Caco-2 (cell line): ENCODE results near the gene DOCK4. TPM values are rescaled to one million over a fixed set of nuclear protein-coding genes. Genes with fewer than 3 reads are reported as not detected.

Experiments used
- BruUV-seq: library from RNA; stranded (reverse); fragments of 400-500 nt; replicated peaks from 2 replicates; lab custom pipeline; 2021; lab: Mats Ljungman, UMichigan
- CTCF ChIA-PET: fragments of 300-600 bp; sonication (Branson Sonifier 250); formaldehyde crosslinking; loops from one replicate; lab custom pipeline; 2022; ENCODE audit warnings: antibody characterized with exemption; lab: Charles Lee
- POLR2A ChIA-PET: fragments of 300-600 bp; sonication (Branson Sonifier 250); formaldehyde crosslinking; loops from one replicate; lab custom pipeline; 2022; ENCODE audit warnings: antibody characterized with exemption; lab: Charles Lee
- DNase-seq, 2 experiments: peaks; one replicate each; pipeline versions ENCODE4 v3.0.0 to v3.0.0-alpha.2; 2020 to 2022
- H3K27me3 ChIP-seq: replicated peaks from 2 replicates; pipeline ENCODE4 v1.6.0; 2011; ENCODE audit warnings: low read length; ENCODE audit not compliant: control insufficient read depth, insufficient read depth
- H3K36me3 ChIP-seq: 2 replicates; pipeline ENCODE4 v1.5.1; 2011; ENCODE audit warnings: low read length; ENCODE audit not compliant: control insufficient read depth, insufficient read depth
- H3K4me1 ChIP-seq: fragments of 250-450 bp; sonication (Bioruptor Pico); 2 replicates; pipeline ENCODE4 v1.5.1; 2020; ENCODE audit warnings: mild to moderate bottlenecking
- H3K4me3 ChIP-seq: 2 replicates; pipeline ENCODE4 v1.5.1; 2011; ENCODE audit warnings: low read depth, mild to moderate bottlenecking, control low read depth, low read length
- H3K9me3 ChIP-seq: fragments of 250-450 bp; sonication (Bioruptor Pico); 2 replicates; pipeline ENCODE4 v1.5.1; 2020; ENCODE audit warnings: mild to moderate bottlenecking, moderate library complexity
- H3K27ac Mint-ChIP-seq: one replicate; pipeline ENCODE4 v1.8.0; 2022; ENCODE audit warnings: mixed read lengths; ENCODE audit not compliant: unreplicated experiment
- H3K27me3 Mint-ChIP-seq: one replicate; pipeline ENCODE4 v1.8.0; 2022; ENCODE audit warnings: mixed read lengths; ENCODE audit not compliant: insufficient read depth, unreplicated experiment
- H3K36me3 Mint-ChIP-seq: one replicate; pipeline ENCODE4 v1.8.0; 2022; ENCODE audit warnings: mild to moderate bottlenecking, mixed read lengths; ENCODE audit not compliant: insufficient read depth, unreplicated experiment
- H3K4me1 Mint-ChIP-seq: one replicate; pipeline ENCODE4 v1.8.0; 2022; ENCODE audit warnings: low read depth, mixed read lengths; ENCODE audit not compliant: unreplicated experiment
- H3K4me3 Mint-ChIP-seq: one replicate; pipeline ENCODE4 v1.8.0; 2022; ENCODE audit warnings: mild to moderate bottlenecking, moderate library complexity, mixed read lengths; ENCODE audit not compliant: unreplicated experiment
- H3K9me3 Mint-ChIP-seq: one replicate; pipeline ENCODE4 v1.8.0; 2022; ENCODE audit warnings: mixed read lengths; ENCODE audit not compliant: unreplicated experiment
- intact Hi-C: fragments of 100-400 bp; cut with micrococcal nuclease; formaldehyde crosslinking; loops from one replicate; pipeline ENCODE4 v1.10.0; 2022; ENCODE audit not compliant: unreplicated experiment
- total RNA-seq: library from RNA; stranded (reverse); gene quantifications from 2 replicates; pipeline ENCODE4 v1.2.3, GENCODE V29; 2022
- TF ChIP-seq, protein P1 (sequence below), 2 experiments: fragments of 200-600 bp in 1 of 2; IDR thresholded peaks; 1 replicate in 1 of 2; 2 replicates in 1 of 2; pipeline versions ENCODE4 v1.5.1 to v1.8.0; 2011 to 2022; ENCODE audit warnings: antibody characterized with exemption in 1 of 2, control low read depth in 1 of 2, inconsistent platforms in 1 of 2, low read depth in 1 of 2, low read length in 1 of 2, mild to moderate bottlenecking in 1 of 2, moderate library complexity in 1 of 2; ENCODE audit not compliant: insufficient read depth in 1 of 2, severe bottlenecking in 1 of 2, unreplicated experiment in 1 of 2

Gene DOCK4
- total RNA-seq, 1 experiment from 2014 or later: 2.0 TPM

DNA sequence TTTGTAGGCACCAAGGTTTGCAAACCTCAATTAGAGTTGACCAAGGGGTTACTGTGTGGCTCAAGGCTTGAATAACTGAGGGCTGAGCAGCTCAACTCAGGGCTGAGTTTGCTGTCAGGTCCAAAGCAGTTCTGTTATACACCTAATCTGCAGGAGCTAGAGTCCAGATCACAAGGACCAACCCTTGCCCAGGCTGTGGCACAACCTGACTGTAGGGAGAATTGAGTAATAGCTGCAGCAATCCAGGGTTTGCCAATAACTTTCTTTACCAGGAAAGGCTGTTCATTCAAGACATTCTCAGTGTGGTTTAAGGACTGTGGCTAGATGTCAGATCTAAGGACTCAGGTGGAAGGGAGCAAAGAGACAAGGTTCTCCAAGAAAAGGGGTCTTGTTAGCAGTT lies 528.4 kb downstream of the DOCK4 start:
- no peak overlapping the region for H3K4me3 Mint-ChIP-seq
- peaks cover 17% of the 10 kb centered on the region for H3K4me1 Mint-ChIP-seq
- H3K9me3 ChIP-seq: no peaks in the 10 kb centered on the region
- H3K4me1 ChIP-seq: peaks cover 19% of the 10 kb centered on the region
- no peak overlapping the region for H3K4me3 ChIP-seq
- intact Hi-C loops: no loop called here
- no peak overlapping the region for H3K27ac Mint-ChIP-seq
- H3K27me3 ChIP-seq: no peaks in the 10 kb centered on the region
- DNase-seq: no peak
- H3K9me3 Mint-ChIP-seq: no peaks in the 10 kb centered on the region
- BruUV-seq: no TSS peak
- TF ChIP-seq, protein P1, sequence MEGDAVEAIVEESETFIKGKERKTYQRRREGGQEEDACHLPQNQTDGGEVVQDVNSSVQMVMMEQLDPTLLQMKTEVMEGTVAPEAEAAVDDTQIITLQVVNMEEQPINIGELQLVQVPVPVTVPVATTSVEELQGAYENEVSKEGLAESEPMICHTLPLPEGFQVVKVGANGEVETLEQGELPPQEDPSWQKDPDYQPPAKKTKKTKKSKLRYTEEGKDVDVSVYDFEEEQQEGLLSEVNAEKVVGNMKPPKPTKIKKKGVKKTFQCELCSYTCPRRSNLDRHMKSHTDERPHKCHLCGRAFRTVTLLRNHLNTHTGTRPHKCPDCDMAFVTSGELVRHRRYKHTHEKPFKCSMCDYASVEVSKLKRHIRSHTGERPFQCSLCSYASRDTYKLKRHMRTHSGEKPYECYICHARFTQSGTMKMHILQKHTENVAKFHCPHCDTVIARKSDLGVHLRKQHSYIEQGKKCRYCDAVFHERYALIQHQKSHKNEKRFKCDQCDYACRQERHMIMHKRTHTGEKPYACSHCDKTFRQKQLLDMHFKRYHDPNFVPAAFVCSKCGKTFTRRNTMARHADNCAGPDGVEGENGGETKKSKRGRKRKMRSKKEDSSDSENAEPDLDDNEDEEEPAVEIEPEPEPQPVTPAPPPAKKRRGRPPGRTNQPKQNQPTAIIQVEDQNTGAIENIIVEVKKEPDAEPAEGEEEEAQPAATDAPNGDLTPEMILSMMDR (IDR thresholded peaks at IDR 0.05; ENCODE audit: insufficient read depth in 1 of 2, low read depth in 1 of 2, low read length in 1 of 2, severe bottlenecking in 1 of 2, unreplicated experiment in 1 of 2): no peak
- POLR2A ChIA-PET: no interaction called here
- H3K36me3 ChIP-seq: no peaks in the 10 kb centered on the region
- H3K36me3 Mint-ChIP-seq: no peaks in the 10 kb centered on the region
- H3K27me3 Mint-ChIP-seq: no peaks in the 10 kb centered on the region
- CTCF ChIA-PET: no interaction called here

DNA sequence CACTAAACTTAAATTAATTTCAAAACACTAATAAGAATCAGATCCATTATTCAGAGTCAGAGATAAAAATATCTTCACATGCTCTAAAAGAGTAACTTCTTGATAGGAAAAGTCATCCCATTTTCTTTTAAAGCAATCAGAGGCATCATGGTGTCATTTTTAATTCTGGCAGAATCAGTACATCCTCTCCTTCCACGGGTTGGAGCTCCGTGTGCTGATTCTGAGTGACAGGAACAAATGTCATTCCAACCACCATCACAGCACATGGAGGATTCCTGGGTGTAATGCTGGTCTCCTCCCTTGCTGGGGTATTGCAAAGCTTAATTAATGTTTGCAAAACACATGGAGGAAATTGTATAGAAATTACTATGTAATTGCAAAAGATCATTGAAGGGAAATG lies 529.4 kb downstream of the DOCK4 start:
- no peak for DNase-seq
- H3K27ac Mint-ChIP-seq: no peak overlapping the region
- TF ChIP-seq, protein P1 (IDR thresholded peaks at IDR 0.05; ENCODE audit: insufficient read depth in 1 of 2, low read depth in 1 of 2, low read length in 1 of 2, severe bottlenecking in 1 of 2, unreplicated experiment in 1 of 2): no peak
- ChIA-PET CTCF (no interaction called here), POLR2A (no interaction called here)
- no peaks in the 10 kb centered on the region for H3K9me3 Mint-ChIP-seq
- BruUV-seq: no TSS peak
- H3K27me3 Mint-ChIP-seq: no peaks in the 10 kb centered on the region
- H3K4me1 Mint-ChIP-seq: peaks cover 17% of the 10 kb centered on the region
- Histone ChIP-seq H3K4me1 (peaks cover 20% of the 10 kb centered on the region), H3K9me3 (no peaks in the 10 kb centered on the region), H3K4me3 (no peak overlapping the region), H3K36me3 (no peaks in the 10 kb centered on the region), H3K27me3 (no peaks in the 10 kb centered on the region)
- no peaks in the 10 kb centered on the region for H3K36me3 Mint-ChIP-seq
- intact Hi-C loops: no loop called here
- no peak overlapping the region for H3K4me3 Mint-ChIP-seq

Other genes starting within 250 kb of the DOCK4 start
- 22.8 and 23.2 TPM in 2 replicates for gene ZNF277, start 296 bp upstream of the DOCK4 start, total RNA-seq
- 78.8 and 83.2 TPM in 2 replicates for gene IFRD1, start 244.1 kb upstream of the DOCK4 start, total RNA-seq